Mammary epithelial cell (primary cell): ENCODE results near the gene FBXO42.

Source experiments
- EZH2 ChIP-seq: IDR thresholded peaks from 2 replicates; pipeline ENCODE4 v1.6.1; 2012; ENCODE audit warnings: low read length, inconsistent platforms, borderline replicate concordance
- TF ChIP-seq, protein P1 (sequence below), 2 donors: IDR thresholded peaks in 1 of 2; conservative IDR thresholded peaks in 1 of 2; 2 replicates each; pipeline ENCODE4 v1.5.1; 2011 to 2012; ENCODE audit warnings: inconsistent platforms in 2 of 2, low read length in 2 of 2, mild to moderate bottlenecking in 2 of 2, control low read depth in 1 of 2, low read depth in 1 of 2; ENCODE audit not compliant: insufficient read depth in 1 of 2; ENCODE audit errors: extremely low read depth in 1 of 2

DNA sequence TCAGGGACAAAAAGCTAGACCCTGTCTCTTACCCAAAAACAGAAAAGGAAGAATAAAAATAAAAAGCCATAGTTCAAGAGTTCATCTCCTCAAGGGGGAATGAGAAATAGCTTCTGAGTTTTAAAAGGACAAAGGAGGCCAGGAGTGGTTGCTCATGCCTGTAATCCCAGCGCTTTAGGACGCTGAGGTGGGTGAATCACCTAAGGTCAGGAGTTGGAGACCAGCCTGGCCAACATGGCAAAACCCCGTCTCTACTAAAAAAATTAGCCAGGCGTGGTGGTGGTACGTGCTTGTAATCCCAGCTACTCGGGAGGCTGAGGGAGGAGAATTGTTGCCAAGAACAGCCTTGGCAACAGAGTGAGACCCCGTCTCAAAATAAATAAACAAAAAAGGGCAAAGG lies 76.7 kb downstream of the FBXO42 start:
- TF ChIP-seq, protein P1, sequence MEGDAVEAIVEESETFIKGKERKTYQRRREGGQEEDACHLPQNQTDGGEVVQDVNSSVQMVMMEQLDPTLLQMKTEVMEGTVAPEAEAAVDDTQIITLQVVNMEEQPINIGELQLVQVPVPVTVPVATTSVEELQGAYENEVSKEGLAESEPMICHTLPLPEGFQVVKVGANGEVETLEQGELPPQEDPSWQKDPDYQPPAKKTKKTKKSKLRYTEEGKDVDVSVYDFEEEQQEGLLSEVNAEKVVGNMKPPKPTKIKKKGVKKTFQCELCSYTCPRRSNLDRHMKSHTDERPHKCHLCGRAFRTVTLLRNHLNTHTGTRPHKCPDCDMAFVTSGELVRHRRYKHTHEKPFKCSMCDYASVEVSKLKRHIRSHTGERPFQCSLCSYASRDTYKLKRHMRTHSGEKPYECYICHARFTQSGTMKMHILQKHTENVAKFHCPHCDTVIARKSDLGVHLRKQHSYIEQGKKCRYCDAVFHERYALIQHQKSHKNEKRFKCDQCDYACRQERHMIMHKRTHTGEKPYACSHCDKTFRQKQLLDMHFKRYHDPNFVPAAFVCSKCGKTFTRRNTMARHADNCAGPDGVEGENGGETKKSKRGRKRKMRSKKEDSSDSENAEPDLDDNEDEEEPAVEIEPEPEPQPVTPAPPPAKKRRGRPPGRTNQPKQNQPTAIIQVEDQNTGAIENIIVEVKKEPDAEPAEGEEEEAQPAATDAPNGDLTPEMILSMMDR (conservative IDR thresholded peaks at IDR 0.05 in 1 of 2, IDR thresholded peaks at IDR 0.05 in 1 of 2; ENCODE audit: extremely low read depth in 1 of 2, insufficient read depth in 1 of 2, low read depth in 1 of 2, low read length in 2 of 2): no peak
- TF ChIP-seq EZH2: no peak
